Smooth muscle cell (in vitro differentiated cells): Measurements from ENCODE around the gene TPPP3. TPM values are rescaled to one million over a fixed set of nuclear protein-coding genes. Genes with fewer than 3 reads are reported as not detected.

ENCODE experiments used
- DNase-seq: peaks from one replicate; lab custom pipeline; 2025; ENCODE audit not compliant: unreplicated experiment; lab: John Stamatoyannopoulos, UW
- H2AFZ ChIP-seq: fragments of 200-600 bp; sonication (generic); 2 replicates; pipeline ENCODE4 v1.6.0; 2016; ENCODE audit warnings: antibody characterized with exemption, low read depth, mild to moderate bottlenecking
- H3F3A ChIP-seq: fragments of 200-600 bp; sonication (generic); 2 replicates; pipeline ENCODE4 v1.6.0; 2017; ENCODE audit warnings: antibody characterized with exemption, low read depth
- H3K27ac ChIP-seq: fragments of 200-600 bp; sonication (generic); 2 replicates; pipeline ENCODE4 v1.5.1; 2016; ENCODE audit warnings: low read depth, mild to moderate bottlenecking
- H3K27me3 ChIP-seq: fragments of 200-600 bp; sonication (generic); 2 replicates; pipeline ENCODE4 v1.6.1; 2016; ENCODE audit warnings: low read depth, mild to moderate bottlenecking
- H3K36me3 ChIP-seq: fragments of 200-600 bp; sonication (generic); 2 replicates; pipeline ENCODE4 v1.5.1; 2016; ENCODE audit warnings: low read depth
- H3K4me1 ChIP-seq: fragments of 200-600 bp; sonication (generic); 2 replicates; pipeline ENCODE4 v1.5.1; 2016; ENCODE audit warnings: low read depth
- H3K4me2 ChIP-seq: fragments of 200-600 bp; sonication (generic); 2 replicates; pipeline ENCODE4 v1.6.0; 2016; ENCODE audit warnings: mild to moderate bottlenecking
- H3K4me3 ChIP-seq: fragments of 200-600 bp; sonication (generic); 2 replicates; pipeline ENCODE4 v1.5.1; 2016; ENCODE audit warnings: mild to moderate bottlenecking
- H3K79me2 ChIP-seq: fragments of 200-600 bp; sonication (generic); 2 replicates; pipeline ENCODE4 v1.6.0; 2016; ENCODE audit warnings: low read depth, mild to moderate bottlenecking
- H3K9ac ChIP-seq: fragments of 200-600 bp; sonication (generic); 2 replicates; pipeline ENCODE4 v1.6.0; 2016; ENCODE audit warnings: low read depth
- H3K9me3 ChIP-seq: fragments of 200-600 bp; sonication (generic); replicated peaks from 2 replicates; pipeline ENCODE4 v1.5.1; 2016; ENCODE audit warnings: low read depth
- H4K20me1 ChIP-seq: fragments of 200-600 bp; sonication (generic); 2 replicates; pipeline ENCODE4 v1.6.0; 2016; ENCODE audit warnings: low read depth
- WGBS: methylation state at CpG from one replicate; pipeline ENCODE4 v1.1.7; 2016; ENCODE audit warnings: low lambda C conversion rate; 5-methylcytosine and 5-hydroxymethylcytosine counted together
- polyA plus RNA-seq: library from polyadenylated mRNA; unstranded; fragments of >200 nt; fragmentation: Nextera tagmentation; extraction: Ambion mirVana; gene quantifications from 2 replicates; pipeline ENCODE4 v1.2.1, GENCODE V29; 2016
- total RNA-seq: library from RNA; depleted of rRNA; stranded (reverse); fragments of >200 nt; gene quantifications from 2 replicates; pipeline ENCODE4 v1.2.3, GENCODE V29; 2014
- TF ChIP-seq, protein P1 (sequence below): fragments of 200-600 bp; sonication (generic); IDR thresholded peaks from 2 replicates; pipeline ENCODE4 v1.5.1; 2017; ENCODE audit warnings: borderline replicate concordance, mild to moderate bottlenecking, antibody characterized with exemption; ENCODE audit not compliant: insufficient read depth, poor library complexity, severe bottlenecking

The TPPP3 gene
- total and polyA plus RNA-seq, 2 experiments from 2014 or later = 1.3 to 1.9 TPM

DNA sequence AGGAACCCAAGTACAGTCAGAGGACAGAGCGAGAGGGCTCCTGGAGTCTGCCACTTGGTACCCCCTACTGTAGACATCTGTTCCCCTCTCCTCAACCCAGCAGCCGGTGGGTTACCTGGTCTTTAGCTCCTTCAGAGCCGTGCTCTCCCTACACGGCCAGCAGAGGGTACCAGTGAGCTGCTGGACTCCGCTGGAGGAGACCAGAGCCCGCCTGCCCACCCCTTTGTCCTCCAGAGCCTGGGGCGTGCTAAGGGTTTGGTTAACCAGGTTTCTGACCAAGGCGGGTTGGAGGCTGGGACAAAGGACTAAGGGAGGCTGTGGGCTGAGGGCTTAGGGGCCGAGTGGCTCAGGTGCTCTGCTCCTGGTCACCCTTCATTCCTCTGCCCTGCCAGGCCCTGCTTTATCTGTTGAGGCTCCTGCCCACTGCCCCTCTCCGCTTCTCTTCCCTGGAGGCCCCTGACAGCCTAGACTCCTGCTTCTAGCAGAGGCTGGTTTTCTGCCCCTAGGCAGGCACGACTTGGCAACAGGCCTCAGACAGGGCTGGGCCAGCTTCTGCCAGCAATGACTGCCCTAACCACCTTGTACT is 34.9 kb upstream of the TPPP3 start:
- WGBS = 21% methylated on average over 11 of the region's 11 CpGs
- Histone ChIP-seq H3K27ac (no peak overlapping the region), H3K4me3 (no peak overlapping the region), H4K20me1 (no peaks in the 10 kb centered on the region), H3F3A (no peaks in the 10 kb centered on the region), H3K36me3 (no peaks in the 10 kb centered on the region), H3K9me3 (no peaks in the 10 kb centered on the region), H3K9ac (no peak overlapping the region), H3K79me2 (no peaks in the 10 kb centered on the region), H3K4me2 (no peak overlapping the region), H2AFZ (no peak overlapping the region), H3K27me3 (peaks cover 70% of the 10 kb centered on the region), H3K4me1 (peaks cover 24% of the 10 kb centered on the region)
- TF ChIP-seq, protein P1, sequence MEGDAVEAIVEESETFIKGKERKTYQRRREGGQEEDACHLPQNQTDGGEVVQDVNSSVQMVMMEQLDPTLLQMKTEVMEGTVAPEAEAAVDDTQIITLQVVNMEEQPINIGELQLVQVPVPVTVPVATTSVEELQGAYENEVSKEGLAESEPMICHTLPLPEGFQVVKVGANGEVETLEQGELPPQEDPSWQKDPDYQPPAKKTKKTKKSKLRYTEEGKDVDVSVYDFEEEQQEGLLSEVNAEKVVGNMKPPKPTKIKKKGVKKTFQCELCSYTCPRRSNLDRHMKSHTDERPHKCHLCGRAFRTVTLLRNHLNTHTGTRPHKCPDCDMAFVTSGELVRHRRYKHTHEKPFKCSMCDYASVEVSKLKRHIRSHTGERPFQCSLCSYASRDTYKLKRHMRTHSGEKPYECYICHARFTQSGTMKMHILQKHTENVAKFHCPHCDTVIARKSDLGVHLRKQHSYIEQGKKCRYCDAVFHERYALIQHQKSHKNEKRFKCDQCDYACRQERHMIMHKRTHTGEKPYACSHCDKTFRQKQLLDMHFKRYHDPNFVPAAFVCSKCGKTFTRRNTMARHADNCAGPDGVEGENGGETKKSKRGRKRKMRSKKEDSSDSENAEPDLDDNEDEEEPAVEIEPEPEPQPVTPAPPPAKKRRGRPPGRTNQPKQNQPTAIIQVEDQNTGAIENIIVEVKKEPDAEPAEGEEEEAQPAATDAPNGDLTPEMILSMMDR = peak; percentile 73
- DNase-seq = peak; percentile 7

DNA sequence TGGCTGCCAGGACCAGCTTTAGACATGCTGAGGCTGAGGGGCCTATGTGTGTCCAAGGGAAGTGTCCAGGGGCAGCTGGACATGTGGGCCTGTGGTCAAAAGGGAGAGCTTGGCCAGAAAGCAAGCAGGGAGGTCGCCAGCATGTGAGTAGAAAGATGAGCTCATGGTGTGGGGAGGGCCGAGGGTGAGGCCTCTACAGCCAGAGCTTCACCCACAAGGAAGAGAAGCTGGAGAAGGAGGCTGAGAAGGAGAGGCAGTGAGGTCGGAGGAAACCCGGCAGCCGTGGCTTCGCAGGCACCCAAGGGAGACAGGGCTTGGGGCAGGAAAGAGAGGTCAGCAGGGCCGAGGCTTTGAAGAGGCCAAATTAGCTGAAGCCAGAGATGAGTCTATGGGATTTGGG is 33.7 kb upstream of the TPPP3 start:
- DNase-seq = no peak
- H3K27me3 ChIP-seq = peaks cover 61% of the 10 kb centered on the region
- no peaks in the 10 kb centered on the region for H4K20me1 ChIP-seq
- no peaks in the 10 kb centered on the region for H3F3A ChIP-seq
- peaks cover 24% of the 10 kb centered on the region for H3K4me1 ChIP-seq
- no peak overlapping the region for H3K4me3 ChIP-seq
- H3K9me3 ChIP-seq = no peaks in the 10 kb centered on the region
- no peak overlapping the region for H3K27ac ChIP-seq
- H3K9ac ChIP-seq = no peak overlapping the region
- no peak overlapping the region for H3K4me2 ChIP-seq
- H2AFZ ChIP-seq = no peak overlapping the region
- TF ChIP-seq, protein P1 = no peak
- H3K36me3 ChIP-seq = no peaks in the 10 kb centered on the region
- H3K79me2 ChIP-seq = no peaks in the 10 kb centered on the region
- 84% methylated on average over 7 of the region's 7 CpGs for WGBS

DNA sequence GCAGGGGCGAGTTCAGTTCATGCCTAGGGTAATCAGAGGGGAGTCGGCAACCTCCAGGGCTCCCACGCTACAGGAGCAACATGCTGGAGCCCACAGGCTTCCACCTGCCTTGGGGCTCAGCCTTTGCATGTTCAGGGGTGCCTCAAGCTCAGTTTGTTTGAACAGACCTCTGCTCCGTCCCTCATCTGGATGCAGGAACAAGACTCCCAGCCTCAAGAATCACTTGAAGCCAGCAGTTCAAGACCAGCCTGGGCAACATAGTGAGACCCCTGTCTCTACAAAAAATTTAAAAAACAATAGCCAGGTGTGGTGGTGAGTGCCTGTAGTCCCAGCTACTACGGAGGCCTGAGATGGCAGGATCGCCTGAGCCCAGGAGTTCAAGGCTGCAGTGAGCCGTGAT is 32.7 kb upstream of the TPPP3 start:
- Histone ChIP-seq H3K4me1 (peaks cover 20% of the 10 kb centered on the region), H3K4me3 (no peak overlapping the region), H3K27me3 (peaks cover 54% of the 10 kb centered on the region), H4K20me1 (no peaks in the 10 kb centered on the region), H3K9ac (no peak overlapping the region), H3K79me2 (no peaks in the 10 kb centered on the region), H2AFZ (no peak overlapping the region), H3K9me3 (no peaks in the 10 kb centered on the region), H3F3A (no peaks in the 10 kb centered on the region), H3K4me2 (no peak overlapping the region), H3K36me3 (no peaks in the 10 kb centered on the region), H3K27ac (no peak overlapping the region)
- 88% methylated on average over 7 of the region's 7 CpGs for WGBS
- TF ChIP-seq, protein P1 = no peak
- no peak for DNase-seq

DNA sequence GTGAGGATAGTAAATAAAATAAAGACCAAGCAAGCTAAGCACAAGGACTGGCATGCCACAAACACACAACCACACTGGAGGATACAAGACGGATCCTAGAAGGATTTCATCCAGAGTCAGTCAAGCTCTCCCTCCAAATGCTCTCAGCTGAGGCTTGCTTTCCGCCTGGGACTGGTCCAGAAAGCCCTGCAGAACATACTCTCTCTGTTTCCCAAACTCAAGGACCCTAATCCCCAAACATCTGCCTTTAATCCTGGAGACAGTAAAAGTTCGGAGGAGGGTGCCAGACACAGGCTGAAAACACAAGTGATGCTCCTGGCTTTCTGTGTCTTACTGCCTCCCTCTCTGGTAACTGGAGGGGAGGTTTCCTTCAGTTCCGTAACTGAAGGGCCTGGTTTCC is 32.3 kb upstream of the TPPP3 start:
- H3K27me3 ChIP-seq = peaks cover 50% of the 10 kb centered on the region
- no peaks in the 10 kb centered on the region for H3K9me3 ChIP-seq
- no peak for DNase-seq
- no peak overlapping the region for H3K4me3 ChIP-seq
- WGBS = 48% methylated on average over 4 of the region's 4 CpGs
- no peaks in the 10 kb centered on the region for H3K36me3 ChIP-seq
- no peak overlapping the region for H3K4me2 ChIP-seq
- H3K27ac ChIP-seq = no peak overlapping the region
- TF ChIP-seq, protein P1 = no peak
- no peak overlapping the region for H3K9ac ChIP-seq
- no peak overlapping the region for H2AFZ ChIP-seq
- H4K20me1 ChIP-seq = no peaks in the 10 kb centered on the region
- H3K79me2 ChIP-seq = no peaks in the 10 kb centered on the region
- no peaks in the 10 kb centered on the region for H3F3A ChIP-seq
- peaks cover 18% of the 10 kb centered on the region for H3K4me1 ChIP-seq
